HG03439 (cell line): ENCODE measurements around the gene FAM3A.
"Not testable (repeated sequence)": the region's sequence is repeated elsewhere in the genome, so short reads cannot be mapped to it uniquely, and the experiment has no call there.

Source experiments
- ATAC-seq: cut with Tn5 transposase; IDR thresholded peaks from one replicate; pipeline ENCODE4 v1.9.1; 2021; ENCODE audit warnings: mild to moderate bottlenecking, moderate library complexity; ENCODE audit not compliant: unreplicated experiment

The FAM3A gene, protein sequence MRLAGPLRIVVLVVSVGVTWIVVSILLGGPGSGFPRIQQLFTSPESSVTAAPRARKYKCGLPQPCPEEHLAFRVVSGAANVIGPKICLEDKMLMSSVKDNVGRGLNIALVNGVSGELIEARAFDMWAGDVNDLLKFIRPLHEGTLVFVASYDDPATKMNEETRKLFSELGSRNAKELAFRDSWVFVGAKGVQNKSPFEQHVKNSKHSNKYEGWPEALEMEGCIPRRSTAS

GRCh38 chrX:154515966-154516655 is at the start of gene FAM3A:
FAM3A (minus strand) TSS chrX:154516232; CDS start chrX:154515772, 460 bp downstream.
- peak; percentile 86 for ATAC-seq

- ATAC-seq, result not testable (repeated sequence)
Measured at GRCh38 chrX:154562295-154562694, 46.3 kb upstream of the FAM3A start.

GRCh38 chrX:154560326-154560725 is 44.3 kb upstream of the FAM3A start:
- not testable (repeated sequence) for ATAC-seq

GRCh38 chrX:154558896-154559295 is 42.9 kb upstream of the FAM3A start:
- ATAC-seq, result not testable (repeated sequence)

GRCh38 chrX:154558060-154558690 is 42.1 kb upstream of the FAM3A start:
- ATAC-seq, result not testable (repeated sequence)

GRCh38 chrX:154552112-154552806 is 36.2 kb upstream of the FAM3A start:
- ATAC-seq, result not testable (repeated sequence)

DNA sequence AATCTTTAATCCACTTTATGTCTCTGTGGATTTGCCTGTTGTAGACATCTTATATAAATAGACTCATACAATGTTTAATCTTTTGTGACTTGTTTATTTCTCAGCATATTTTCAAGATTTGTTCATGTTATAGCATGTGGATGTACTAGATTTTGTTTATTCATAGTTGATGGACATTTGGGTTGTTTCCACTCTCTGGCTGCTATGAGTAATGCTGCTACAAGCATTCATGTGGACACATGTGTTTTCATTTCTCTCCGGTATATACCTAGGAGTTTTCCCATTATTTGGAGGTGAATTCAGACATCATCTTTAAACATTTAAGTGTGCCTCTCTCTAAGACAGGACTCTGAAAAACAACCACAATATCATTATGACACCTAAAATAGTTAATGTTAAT is 33.7 kb upstream of the FAM3A start:
- ATAC-seq, result no peak

GRCh38 chrX:154548028-154548316 is 31.9 kb upstream of the FAM3A start:
- no peak for ATAC-seq

DNA sequence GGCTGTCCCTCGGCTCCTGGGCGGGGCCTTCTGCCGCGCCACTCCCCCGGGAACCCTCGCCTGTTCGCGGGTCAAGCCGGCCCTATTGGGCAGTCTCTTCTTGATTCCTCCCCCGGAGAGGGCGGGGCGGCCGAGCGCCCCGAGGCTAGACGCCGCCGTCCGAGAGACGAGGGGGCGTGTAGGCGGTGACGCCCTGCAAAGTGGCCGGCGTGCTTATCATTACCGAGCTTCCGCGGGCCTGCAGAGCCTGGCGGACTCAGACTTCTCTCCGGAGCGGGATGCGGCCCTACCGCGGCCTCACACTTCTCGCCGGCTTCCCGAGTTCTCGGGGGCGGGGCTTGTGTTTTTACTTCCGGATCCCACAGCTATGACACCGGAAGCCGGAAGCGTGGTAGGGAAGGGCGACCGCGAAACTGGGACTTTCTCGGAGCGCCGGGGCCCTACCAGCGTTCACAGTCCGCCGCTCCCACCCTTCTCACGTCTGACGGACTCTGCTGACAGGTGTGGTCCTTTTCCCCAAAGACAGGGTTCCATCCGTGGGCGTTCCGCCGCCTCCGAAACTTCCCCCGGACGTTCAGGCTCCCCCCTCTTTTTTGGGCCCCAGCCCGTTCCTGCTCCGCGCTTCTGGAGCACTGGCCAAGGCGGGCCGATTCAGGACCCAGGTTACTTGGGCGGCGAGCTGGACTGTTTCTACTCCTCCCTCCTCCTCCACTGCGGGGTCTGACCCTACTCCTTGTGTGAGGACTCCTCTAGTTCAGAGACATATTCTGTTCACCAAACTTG is 31.4 kb upstream of the FAM3A start, which contains the start of gene IKBKG:
Gene IKBKG (plus strand): TSS at position 376 of the 783 bp plus-strand sequence. CDS start 4,383 bp downstream, outside the sequence.
- peak; percentile 83 for ATAC-seq

GRCh38 chrX:154546354-154547244 is 30.6 kb upstream of the FAM3A start, which contains the start of gene G6PD:
G6PD (minus strand) TSS chrX:154546846; CDS start chrX:154546155, 691 bp downstream.
- peak; percentile 59 for ATAC-seq

GRCh38 chrX:154545673-154546274 is 29.7 kb upstream of the FAM3A start:
- no peak for ATAC-seq

DNA sequence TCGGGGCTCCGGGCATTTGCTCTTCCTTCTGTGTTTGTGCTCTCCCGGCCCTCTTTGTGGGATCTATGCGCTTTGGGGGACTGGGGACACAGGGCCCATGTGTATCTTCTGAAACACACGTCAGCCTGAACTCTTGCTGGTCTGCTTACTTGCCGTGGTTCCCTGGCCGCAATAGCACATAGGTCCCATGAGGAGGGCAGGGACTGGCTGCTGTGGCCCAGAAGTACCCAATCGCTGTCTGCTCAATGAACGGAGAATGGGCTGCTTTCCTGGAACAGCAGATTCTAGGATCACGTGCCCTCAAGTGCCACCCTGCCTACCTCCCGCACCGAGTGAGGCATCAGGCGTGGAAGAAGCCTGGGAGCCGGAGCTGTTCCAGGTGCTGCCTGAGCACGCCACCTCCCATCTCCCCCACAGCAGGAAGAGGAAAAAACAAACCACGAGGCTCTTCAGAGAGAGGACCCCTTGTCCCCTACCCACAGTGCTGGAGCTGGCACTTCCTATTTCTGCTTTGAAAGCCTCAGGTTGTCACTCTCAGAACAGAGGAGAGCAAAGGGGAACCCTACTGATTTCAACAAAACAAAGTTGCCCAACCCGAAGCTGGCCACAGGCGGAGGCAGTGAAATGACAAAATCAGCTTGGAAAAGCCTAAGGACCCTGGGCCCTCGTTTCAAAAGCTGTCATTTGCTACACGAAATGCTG is 26.8 kb upstream of the FAM3A start:
- ATAC-seq, result no peak

GRCh38 chrX:154541896-154542722 is 26.1 kb upstream of the FAM3A start:
- no peak for ATAC-seq

DNA sequence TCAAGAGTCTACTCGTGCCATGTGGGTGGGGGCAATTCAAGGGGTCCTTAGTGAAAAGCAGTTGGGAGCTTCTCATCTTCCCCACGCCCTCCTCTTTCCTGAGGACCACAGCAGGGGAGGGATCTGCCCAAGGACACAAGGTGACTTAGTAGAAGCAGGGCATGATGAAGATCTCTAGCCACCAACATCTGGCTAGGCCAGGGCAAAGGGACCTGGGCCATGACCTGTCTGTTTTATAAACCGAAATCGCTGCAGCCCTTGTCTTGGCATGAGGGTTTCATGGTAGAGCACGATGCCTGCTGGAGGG is 25.5 kb upstream of the FAM3A start:
- no peak for ATAC-seq

- ATAC-seq, result no peak
Measured at GRCh38 chrX:154540897-154541535, 25.0 kb upstream of the FAM3A start.

DNA sequence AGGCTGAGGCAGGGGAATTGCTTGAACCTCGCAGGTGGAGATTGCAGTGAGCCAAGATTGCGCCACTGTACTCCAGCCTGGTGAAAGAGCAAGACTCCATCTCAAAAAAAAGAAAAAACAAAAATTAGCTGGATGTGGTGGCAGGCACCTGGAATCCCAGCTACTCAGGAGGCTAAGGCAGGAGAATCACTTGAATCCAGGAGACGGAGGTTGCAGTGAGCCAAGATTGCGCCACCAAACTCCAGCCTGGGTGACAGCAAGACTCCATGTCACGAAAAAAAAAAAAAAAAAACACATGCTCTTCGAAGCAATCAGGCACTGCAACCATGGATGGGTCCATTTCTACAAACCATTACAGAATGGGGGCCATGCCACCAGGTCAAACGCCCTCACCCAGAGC is 24.3 kb upstream of the FAM3A start:
- ATAC-seq, result not testable (repeated sequence)

GRCh38 chrX:154539077-154539476 is 23.0 kb upstream of the FAM3A start:
- ATAC-seq, result no peak
